Limb (tissue), 2 donors: ENCODE results near the gene FNDC3B.

Source experiments
- DNase-seq, 2 donors: peaks; one replicate each; pipeline ENCODE4 v3.0.0-alpha.2; 2016; ENCODE audit errors: extremely low spot score in 2 of 2

The FNDC3B gene

DNA sequence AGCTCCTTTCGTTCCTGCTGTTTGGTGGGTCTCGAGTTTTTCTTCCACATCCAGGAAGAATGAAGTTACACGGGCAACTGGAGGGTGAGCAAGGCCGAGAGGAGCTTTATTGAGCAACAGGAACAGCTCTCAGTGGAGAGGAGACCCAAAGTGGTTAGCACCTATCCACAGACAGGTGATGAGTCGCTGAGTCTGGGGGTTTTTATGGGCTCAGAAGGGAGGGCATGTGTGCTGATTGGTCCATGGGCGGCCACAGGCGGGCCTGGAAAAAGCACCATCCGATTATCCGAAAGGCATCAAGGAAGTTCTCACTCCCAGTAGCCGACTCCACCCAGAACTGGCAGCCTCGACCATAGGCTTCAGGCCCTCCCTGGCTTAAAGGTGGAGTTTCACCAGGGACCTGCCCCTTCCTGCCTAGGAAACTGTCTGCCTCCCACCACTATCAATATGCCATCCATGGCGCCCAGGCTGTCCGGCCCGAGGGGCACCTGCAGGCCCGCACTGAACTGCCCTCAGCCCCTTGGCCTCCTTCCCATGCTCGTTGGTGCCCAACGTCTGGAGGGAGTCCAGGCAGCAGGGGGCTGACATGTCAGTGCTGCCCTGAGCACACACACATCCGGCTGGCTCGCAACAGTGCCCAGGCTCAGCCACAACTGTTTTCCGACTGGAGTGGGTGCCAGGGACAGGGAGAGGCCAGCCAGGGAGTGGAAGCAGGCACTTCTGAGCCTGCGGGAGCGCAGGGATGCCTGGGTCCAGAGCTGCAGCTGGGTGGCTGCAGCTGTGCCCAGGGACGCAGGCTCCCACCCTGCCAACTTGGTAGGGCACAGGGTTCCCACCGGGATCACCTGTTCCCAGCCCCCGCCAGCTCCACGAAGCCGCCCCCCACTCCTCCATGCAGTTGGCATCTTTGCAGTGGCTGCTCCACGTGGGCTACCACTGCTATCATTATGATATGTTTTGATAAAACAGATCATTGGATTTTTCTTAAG is 170.2 kb downstream of the FNDC3B start:
- no peak for DNase-seq

DNA sequence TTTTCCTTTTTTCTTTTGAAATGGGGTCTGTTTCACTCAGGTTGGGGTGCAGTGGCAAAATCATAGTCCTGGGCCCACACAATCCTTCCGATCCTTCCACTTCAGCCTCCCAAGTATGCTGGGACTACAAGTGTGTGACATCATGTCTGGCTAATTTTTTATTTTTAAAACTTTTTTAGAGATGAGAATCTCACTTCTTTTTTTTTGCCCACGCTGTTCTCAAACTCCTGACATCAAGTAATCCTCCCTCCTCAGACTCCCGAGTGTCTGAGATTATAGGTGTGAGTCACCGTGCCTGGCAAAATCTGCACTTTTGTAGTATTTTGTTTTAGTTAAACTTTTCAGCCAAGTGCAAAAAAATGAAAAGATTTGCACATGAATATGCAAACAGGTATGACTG is 171.0 kb downstream of the FNDC3B start:
- no peak for DNase-seq

DNA sequence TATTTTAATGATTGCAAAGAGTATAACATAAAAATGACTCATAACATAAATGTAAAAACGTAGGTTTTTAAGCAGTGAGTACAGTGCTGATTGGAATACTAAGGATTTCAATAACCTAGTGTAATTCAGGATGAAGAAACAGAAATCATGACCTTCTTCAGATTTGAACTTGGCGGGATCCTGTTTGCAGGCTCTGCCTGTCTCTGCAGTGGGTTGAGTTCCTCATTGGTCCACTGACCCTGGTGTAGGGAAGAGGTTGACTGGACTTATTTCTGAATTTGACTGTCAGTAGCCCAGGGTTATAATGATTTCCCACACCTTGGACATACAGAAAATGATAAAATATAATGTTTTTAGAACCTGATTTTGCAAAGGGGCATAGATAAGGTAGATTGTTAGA is 171.7 kb downstream of the FNDC3B start:
- DNase-seq = no peak

DNA sequence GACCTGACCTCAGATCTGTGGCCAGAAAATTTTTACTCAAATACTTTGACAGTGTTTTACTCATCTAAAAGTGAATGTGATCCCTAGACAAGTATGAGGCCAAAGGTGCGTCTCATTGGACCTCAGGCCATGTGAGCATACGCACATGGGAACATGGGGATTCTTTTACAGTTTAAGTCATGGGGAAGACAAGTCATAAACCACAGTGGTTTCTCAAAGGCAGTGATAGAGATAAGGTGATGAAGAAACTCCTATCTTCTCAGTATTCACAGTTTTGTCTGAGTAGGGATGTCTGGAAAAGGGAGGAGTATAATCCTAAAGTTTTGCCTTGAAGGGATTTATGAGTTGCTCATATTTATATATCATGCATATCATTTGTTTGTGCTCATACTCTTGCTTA is 173.8 kb downstream of the FNDC3B start:
- no peak for DNase-seq

DNA sequence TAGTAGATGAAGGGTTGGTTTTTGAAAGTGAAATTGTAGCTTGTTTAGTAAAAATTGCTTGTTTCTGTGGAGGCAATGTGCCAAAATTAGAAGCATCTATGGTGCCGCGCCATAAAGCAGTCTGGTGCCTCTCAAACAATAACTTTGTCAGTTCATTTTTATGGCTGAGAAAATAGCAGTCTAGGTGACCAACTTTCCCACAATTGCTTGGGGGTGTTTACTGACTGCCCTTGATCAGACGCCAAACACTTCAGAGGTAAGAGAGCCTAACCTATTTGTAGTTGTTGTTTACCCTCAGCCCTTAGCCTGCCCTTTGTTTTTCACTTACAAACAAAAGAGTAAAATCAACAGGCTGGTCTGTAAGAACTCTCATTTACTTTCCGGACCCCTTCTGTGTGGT is 174.5 kb downstream of the FNDC3B start:
- DNase-seq = no peak

DNA sequence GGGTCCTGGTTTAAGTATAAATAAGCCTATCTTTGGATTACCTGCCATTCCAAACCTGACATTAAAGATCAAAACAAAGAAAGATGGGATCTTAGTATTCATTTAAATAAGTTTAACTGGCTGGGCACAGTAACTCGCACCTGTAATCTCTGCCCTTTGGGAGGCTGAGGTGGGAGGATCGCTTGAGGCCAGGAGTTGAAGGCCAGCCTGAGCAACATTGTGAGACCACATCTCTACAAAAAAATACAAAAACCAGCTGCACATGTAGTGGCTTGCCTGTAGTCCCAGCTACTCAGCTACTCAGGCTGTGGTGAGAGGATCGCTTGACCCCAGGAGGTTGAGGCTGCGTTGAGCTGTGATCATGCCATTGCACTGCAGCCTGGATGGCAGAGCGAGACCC is 176.9 kb downstream of the FNDC3B start:
- no peak for DNase-seq

DNA sequence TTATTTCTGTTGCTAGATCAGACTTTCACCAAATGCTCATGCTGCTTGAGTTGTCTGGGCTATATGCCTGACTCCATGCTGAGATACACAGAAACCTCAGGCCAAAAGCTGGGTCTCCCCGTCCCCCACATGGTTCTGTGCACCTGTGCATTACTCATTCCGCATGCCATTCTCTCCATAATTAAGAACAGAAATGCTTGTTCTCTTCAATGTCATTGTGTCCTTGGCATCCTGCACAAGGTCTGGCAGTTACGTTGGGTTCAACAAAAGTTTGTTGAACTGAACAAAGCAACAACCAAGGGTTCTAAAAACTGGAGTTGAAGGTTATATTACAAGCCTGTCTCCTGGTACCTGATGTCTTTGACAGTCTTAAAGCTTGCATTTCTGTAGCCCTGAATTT is 177.5 kb downstream of the FNDC3B start:
- DNase-seq = no peak

DNA sequence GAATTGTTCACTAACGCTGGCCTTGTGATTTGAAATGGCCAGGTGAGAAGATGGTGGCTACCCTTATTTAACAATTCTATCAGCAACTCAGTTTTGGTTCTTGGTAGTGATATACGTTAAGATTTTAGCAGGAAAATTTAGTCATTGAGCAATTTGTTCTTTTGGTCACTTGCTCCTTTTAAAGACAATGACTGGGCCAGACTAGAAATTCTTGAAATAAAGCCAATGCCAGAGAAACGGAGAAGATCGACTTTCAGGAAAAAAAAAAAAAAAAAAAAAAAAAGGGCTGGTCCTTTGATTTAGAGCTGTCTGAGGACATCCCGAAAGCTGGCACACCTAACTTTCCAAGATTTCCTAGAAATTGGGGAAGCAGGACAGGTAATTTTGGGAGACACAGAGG is 178.5 kb downstream of the FNDC3B start:
- DNase-seq = no peak

DNA sequence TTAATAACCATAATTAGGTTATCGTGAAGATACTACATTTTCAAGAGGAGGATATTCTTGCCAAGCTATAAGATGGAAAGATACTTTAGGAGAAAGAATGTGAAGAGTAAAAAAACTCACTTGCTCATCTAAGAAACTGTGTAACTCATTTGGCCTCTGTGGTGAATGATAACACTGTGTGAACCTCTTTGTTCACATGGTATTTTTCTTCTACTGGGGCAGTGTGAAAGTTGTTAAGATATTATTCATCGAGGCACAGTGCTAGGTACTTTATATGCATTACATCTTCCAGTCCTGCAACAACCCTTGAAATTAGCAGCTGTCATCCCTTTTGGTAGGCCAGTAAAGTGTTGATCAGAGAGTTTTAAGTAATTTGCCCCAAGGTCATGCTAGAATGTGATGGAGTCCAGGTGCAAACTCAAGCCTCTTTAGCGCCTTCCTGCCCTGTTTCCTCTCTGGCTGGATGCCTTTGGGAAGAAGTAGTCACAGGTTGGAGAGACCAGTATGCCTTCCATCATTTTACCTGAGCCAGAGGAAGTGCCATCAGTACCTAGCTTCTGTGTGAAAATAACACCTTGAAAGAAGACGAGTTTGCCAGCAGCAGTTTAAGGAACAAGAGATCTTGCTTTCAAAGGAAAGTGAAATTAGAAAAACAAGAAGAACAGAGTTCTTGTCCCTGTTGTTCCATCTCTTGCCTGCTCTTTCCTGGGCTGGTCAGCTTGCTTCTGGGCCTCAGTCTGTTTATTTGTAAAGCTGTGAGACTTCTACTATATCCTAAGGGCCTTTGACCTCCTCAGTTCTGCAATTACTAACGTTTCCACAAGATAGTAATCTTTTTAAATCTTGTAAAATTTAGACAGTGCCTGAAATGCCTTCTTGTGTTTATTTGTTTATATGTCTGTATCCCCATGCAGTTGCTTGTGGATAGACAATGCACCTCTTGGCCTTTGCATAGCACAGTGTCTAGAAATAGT is 179.3 kb downstream of the FNDC3B start:
- no peak for DNase-seq

DNA sequence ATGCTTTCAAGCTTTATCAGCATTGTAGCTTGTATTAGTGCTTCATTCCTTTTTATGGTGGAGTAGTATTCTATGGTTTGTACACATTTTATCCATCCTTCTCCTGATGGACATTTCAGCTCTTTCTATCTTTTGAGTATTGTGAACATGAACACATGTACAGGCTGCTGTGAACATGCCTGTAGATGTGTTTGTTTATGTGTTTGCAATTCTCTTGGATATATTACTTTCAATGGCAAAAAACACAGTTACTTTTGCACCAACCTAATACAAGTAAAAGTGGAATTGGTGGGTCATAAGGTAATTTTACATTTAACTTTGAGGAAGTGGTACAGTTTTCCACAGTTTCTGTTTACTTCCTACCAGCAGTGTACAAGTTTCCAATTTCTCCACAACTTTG is 180.4 kb downstream of the FNDC3B start:
- no peak for DNase-seq

DNA sequence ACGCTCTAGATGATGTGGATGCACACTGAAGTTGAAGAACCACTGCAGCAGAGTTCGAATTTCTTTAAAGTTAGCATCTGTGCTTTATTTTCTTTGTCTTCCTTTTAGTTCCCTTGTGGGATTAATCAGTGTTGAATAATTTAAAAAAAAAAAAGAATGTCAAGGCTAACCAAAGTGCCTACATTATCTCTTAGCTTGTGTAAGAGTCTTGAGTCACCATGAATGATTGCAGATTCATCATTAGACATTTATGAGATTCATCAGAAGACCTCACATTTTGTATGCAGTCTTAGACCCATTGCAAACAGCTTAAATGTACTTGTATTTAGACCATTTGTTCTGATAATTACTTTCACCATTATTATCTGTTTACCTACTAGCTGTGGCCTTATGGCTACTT is 182.2 kb downstream of the FNDC3B start:
- no peak for DNase-seq

DNA sequence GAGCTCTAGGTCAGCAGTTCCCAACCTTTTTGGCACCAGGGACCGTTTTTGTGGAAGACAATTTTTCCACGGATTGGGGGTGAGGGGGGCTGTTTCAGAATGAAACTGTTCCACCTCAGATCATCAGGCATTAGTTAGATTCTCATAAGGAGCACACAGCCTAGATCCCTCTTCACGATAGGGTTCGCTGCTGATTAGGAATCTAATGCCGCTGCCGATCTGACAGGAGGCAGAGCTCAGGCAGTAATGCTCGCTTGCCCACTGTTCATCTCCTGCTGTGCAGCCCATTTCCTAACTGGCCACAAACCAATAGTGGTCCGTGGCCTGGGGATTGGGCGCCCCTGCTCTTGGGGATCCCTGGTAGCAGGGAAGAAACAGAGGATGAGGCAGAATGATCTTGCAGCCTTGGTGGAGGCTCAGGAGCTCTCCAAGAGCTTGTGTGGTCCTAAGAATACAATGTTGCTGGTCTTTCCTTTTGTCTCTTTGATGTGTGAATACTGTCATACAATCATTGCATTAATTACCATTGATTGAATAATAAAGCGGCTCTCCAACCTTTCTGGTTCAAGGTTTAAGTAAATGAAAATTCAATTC is 183.2 kb downstream of the FNDC3B start:
- no peak for DNase-seq

DNA sequence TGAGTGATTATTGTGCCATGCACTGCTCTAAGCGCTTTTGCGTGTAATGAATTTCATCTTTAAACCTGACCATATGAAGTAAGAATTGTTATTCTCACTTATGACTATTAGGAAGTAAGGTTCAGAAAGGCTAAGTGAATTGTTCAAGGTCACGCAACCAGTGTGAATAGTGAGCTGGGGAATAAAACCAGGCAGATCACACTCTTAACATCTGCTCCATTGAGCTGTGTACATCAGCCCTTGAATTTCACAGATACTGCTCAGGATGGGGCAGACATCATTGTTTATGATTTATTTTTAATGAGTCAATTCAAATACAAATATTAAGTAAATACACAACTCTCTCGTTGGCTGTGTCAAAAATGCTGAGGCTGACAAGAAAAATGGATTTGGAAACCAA is 184.5 kb downstream of the FNDC3B start:
- no peak for DNase-seq

DNA sequence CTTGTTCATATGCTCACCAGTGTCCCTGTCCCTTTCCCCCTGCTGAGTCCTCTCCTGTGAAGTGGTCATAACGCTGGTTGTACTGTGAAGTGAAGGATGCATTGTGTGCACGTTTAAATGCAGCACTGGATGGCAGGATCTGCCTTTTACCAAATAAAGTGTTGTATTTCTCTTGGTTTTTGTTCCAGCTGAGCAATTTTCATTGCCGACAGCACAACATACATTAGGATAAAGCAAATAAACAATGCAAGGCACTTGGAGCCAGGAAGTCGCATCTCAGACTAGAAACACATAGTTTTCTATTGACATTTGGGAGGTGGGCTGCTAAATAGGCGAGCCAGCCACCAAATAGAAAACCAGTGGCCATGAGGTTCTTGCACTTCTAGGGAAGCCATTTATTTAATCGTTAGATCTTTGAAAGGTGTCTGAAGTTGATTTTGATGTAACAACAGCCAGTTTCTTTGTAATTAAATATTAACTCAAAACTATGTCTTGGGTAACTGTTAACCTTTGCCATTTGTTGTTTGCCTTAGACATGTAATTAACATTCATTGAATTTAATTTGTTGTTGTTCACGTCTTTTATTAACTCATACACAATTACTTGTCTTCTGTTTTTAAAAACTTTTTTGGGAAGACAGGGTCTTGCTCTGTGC is 185.3 kb downstream of the FNDC3B start:
- DNase-seq = no peak

DNA sequence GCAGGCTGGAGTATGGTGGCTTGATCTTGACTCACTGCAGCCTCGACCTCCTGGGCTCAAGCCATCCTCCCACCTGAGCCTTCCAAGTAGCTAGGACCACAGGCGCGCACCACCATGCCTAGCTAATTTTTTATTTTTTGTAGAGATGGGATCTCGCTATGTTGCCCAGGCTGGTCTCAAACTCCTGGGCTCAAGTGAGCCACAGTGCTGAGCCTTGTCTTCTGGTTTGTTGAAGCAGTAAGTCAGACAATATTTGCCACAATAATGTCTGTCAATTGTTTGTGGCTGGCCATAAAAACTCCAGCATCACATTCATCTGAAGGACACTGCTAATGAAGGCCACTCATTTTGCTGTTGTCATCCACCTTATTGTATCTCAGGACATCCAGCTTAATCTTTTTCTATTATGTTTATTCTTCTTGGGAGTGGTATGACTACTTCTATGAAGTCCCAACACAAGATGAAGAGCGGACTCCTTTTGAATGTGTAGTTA is 185.9 kb downstream of the FNDC3B start:
- no peak for DNase-seq

DNA sequence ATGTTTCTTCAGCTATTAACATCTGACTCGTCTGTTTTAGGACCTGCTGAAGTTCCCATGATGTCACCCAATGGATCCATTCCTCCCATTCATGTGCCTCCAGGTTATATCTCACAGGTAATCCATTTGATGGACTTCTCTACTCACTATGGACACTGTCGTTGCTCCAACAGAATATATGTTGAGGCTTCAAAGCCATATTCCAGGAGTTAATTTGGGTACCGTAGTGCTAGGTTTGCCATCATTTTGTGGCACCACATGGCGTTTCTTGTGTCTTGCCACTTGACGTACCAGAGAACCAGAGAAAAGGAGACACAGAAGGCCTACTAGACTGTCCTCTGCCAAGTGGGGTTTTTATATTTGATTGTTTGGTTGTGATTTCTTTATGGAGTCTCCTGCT is 187.5 kb downstream of the FNDC3B start:
- no peak for DNase-seq

DNA sequence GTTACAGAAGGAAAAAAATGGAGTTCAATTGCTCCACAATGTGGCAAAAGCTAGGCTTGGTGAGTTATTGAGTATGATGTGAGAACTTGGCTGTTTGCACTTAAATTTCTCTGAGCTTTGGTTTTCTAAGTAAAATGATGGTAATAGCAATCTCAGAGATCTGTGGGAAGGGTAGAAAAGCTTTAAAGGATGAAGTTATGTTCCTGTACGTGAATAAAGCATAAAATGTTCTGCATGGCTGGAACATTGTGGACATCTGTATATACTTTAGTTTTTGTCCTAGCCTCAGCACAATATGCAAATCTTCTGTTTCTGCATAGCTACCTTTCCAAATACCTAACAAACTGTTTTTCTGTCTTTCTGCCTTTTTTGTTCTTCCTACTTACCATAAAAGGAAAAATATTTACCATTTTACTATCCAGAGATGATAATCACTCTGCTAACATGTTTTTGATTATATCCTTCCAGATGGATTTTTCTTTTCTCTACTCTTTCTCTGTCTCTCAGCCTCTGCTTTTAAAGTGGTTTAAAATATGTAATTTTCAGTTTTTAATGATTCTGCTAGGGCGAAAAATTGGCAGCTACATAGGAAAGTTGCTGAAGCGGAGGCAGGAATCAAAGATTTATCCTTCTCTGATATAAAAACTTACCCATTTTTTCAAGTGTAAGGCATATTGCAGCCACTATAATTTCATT is 188.1 kb downstream of the FNDC3B start:
- peak in 1 of 2 donors; percentile 65 for DNase-seq

DNA sequence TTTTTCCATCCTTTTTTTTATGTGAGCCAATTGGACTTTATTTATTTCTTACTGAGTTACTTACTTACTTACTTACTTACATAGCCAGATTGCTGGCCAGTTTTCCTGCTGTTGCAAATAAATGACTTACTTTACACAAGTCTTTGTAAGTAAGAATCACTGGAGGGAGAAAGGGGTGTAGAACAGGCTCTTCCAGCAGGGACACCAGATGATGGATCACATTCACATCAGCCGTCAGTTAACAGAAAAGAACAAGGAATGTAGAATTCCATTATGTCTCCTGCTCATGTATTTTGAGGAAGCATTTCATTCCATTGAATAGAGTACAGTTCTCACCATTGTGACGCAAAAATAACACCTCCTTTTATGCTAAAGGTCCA is 188.6 kb downstream of the FNDC3B start:
- no peak for DNase-seq

DNA sequence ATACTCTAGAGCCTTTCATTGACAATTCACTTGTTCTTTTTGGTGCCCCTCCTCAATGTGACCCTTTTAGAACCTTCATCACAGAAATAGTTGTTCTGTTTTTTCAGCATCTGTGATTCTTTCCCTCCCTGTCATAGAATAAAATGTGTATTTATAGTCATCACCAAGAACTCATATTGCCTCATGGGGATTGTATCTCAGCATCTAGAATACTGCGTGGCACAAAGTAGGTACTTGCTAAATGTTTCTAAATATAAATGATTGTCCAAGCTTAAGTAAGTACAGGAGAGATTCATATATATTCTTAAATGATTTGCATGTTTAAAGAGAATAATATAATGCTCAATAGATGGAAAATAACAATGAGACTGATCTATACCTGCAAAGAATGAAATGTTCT is 190.1 kb downstream of the FNDC3B start:
- DNase-seq = no peak

DNA sequence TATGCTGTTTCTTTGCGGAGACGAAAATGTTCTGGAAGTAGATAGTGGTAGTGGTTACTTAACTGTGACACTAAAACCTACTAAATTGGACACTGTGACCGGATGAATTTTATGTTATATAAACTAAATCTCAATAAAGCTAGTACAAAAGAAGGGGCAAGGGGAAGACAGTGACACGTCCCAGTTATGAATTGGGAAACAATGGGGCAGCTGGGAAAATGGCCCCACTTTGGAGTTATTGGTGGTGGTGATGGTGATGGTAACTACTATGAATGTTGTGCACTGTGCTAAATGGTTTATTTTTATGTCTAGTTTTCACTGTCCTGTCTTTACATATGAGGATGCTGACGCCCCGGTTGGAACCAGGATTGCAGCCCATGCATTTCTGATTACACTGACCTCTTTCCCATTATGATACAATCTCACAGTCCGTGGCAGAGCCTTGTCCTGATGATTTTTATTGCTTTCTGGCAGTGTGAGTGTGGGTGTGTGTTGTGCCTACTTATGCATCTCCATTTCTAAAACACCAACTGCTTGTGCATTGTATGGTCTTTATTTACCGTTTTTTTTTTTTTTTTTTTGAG is 192.0 kb downstream of the FNDC3B start:
- no peak for DNase-seq
